Neuronal stem cell (in vitro differentiated cells): ENCODE results near the gene GRAMD2A.

Experiments used
- DNase-seq: peaks from one replicate; pipeline ENCODE4 v3.0.0-alpha.2; 2013; ENCODE audit warnings: low spot score
- H2AFZ ChIP-seq: one replicate; pipeline ENCODE4 v1.6.1; 2013; ENCODE audit warnings: mild to moderate bottlenecking, low read length, inconsistent platforms
- H2AK5ac ChIP-seq: 2 replicates; pipeline ENCODE4 v1.6.1; 2013; ENCODE audit warnings: low read depth, mild to moderate bottlenecking, inconsistent platforms, low read length, moderate library complexity, mixed read lengths
- H2BK120ac ChIP-seq: 2 replicates; pipeline ENCODE4 v1.6.1; 2013; ENCODE audit warnings: low read depth, mild to moderate bottlenecking, inconsistent platforms, low read length, moderate library complexity, mixed read lengths
- H2BK12ac ChIP-seq: one replicate; pipeline ENCODE4 v1.6.1; 2013; ENCODE audit warnings: low read length, inconsistent platforms
- H2BK15ac ChIP-seq: 2 replicates; pipeline ENCODE4 v1.6.1; 2013; ENCODE audit warnings: mild to moderate bottlenecking, low read length, inconsistent platforms, mixed read lengths
- H2BK5ac ChIP-seq: one replicate; pipeline ENCODE4 v1.6.1; 2013; ENCODE audit warnings: inconsistent platforms, mild to moderate bottlenecking, low read length, moderate library complexity
- H3K14ac ChIP-seq: one replicate; pipeline ENCODE4 v1.6.1; 2013; ENCODE audit warnings: low read length, inconsistent platforms
- H3K18ac ChIP-seq: 2 replicates; pipeline ENCODE4 v1.6.1; 2013; ENCODE audit warnings: low read length, inconsistent platforms
- H3K23ac ChIP-seq: 2 replicates; pipeline ENCODE4 v1.6.1; 2013; ENCODE audit warnings: low read depth, mild to moderate bottlenecking, mixed read lengths, low read length, inconsistent platforms; ENCODE audit not compliant: poor library complexity
- H3K27ac ChIP-seq: replicated peaks from 3 replicates; pipeline ENCODE4 v1.5.1; 2013; ENCODE audit warnings: low read length, inconsistent platforms
- H3K27me3 ChIP-seq, 3 experiments: 2 replicates each; pipeline ENCODE4 v1.6.1; 2013; ENCODE audit warnings: low read length in 3 of 3, mild to moderate bottlenecking in 2 of 3, inconsistent platforms in 1 of 3, low read depth in 1 of 3, mixed read lengths in 1 of 3, moderate library complexity in 1 of 3; ENCODE audit not compliant: control insufficient read depth in 3 of 3, insufficient read depth in 3 of 3
- H3K36me3 ChIP-seq, 2 donors: replicated peaks in 1 of 2; 2 replicates each; pipeline ENCODE4 v1.6.1; 2013; ENCODE audit warnings: low read length in 2 of 2; ENCODE audit not compliant: control insufficient read depth in 2 of 2, insufficient read depth in 2 of 2
- H3K4ac ChIP-seq: 2 replicates; pipeline ENCODE4 v1.6.1; 2013; ENCODE audit warnings: inconsistent platforms, mild to moderate bottlenecking, low read length, moderate library complexity
- H3K4me1 ChIP-seq, 2 donors: 1 replicate in 1 of 2; 2 replicates in 1 of 2; pipeline ENCODE4 v1.6.1; 2013; ENCODE audit warnings: low read length in 2 of 2, low read depth in 1 of 2; ENCODE audit not compliant: control insufficient read depth in 2 of 2, insufficient read depth in 1 of 2
- H3K4me2 ChIP-seq: one replicate; pipeline ENCODE4 v1.6.1; 2013; ENCODE audit warnings: mild to moderate bottlenecking, low read length, inconsistent platforms; ENCODE audit not compliant: insufficient read depth, poor library complexity, severe bottlenecking
- H3K4me3 ChIP-seq, 2 donors: 2 replicates each; pipeline ENCODE4 v1.5.1; 2013; ENCODE audit warnings: low read length in 2 of 2, mild to moderate bottlenecking in 2 of 2, inconsistent platforms in 1 of 2, moderate library complexity in 1 of 2
- H3K79me1 ChIP-seq: one replicate; pipeline ENCODE4 v1.6.1; 2013; ENCODE audit warnings: low read depth, mild to moderate bottlenecking, inconsistent platforms, low read length, moderate library complexity
- H3K9ac ChIP-seq: one replicate; pipeline ENCODE4 v1.6.1; 2013; ENCODE audit warnings: mild to moderate bottlenecking, low read depth, low read length, inconsistent platforms; ENCODE audit not compliant: poor library complexity
- H3K9me3 ChIP-seq, 2 donors: replicated peaks in 1 of 2; 2 replicates each; pipeline versions ENCODE3 to v1.6.1; 2013; ENCODE audit warnings: low read length in 2 of 2, mild to moderate bottlenecking in 2 of 2, inconsistent platforms in 1 of 2, low read depth in 1 of 2, mixed read lengths in 1 of 2, moderate library complexity in 1 of 2; ENCODE audit not compliant: control insufficient read depth in 2 of 2, insufficient read depth in 1 of 2
- H4K8ac ChIP-seq: one replicate; pipeline ENCODE4 v1.6.1; 2013; ENCODE audit warnings: low read depth, mild to moderate bottlenecking, inconsistent platforms, low read length, moderate library complexity
- H4K91ac ChIP-seq: one replicate; pipeline ENCODE4 v1.6.1; 2013; ENCODE audit warnings: low read length, low read depth, mild to moderate bottlenecking, inconsistent platforms; ENCODE audit not compliant: poor library complexity
- WGBS, 2 donors: extraction: QIAGEN DNeasy Blood & Tissue Kit; methylation state at CpG; one replicate each; pipeline ENCODE4 v1.1.7; 2013; ENCODE audit warnings: missing lambda C conversion rate in 2 of 2, mixed read lengths in 1 of 2; ENCODE audit not compliant: insufficient read length in 2 of 2, insufficient replicate concordance in 1 of 2; ENCODE audit errors: extremely low coverage in 2 of 2; 5-methylcytosine and 5-hydroxymethylcytosine counted together

GRAMD2A gene

DNA sequence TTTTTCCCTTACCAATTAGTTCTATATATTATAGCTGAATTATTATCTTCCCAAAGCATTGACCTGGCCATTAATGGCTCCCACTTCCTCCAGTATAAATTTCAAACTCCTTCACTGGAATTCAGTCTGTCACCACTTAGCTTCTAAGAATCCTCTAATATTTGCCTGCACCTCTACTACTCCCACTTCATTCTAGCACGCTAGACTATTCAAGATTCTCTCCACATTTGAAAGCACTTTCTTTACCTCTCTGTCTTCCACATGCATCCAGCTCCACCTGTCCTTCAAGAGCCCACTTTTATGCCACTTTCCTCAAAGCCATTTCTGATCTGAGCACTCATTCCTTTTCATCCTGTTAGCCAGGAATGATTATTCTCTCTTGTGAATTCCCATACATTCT is 64.4 kb downstream of the GRAMD2A start:
- Histone ChIP-seq H2BK5ac (no peak overlapping the region), H2AFZ (no peak overlapping the region), H3K9me3 (no peaks in the 10 kb centered on the region), H3K27ac (no peak overlapping the region), H4K91ac (no peak overlapping the region), H3K4me2 (no peak overlapping the region), H3K23ac (no peak overlapping the region), H3K4ac (no peak overlapping the region), H3K9ac (no peak overlapping the region), H2BK15ac (no peak overlapping the region), H2BK120ac (no peak overlapping the region), H3K36me3 (no peaks in the 10 kb centered on the region), H3K4me1 (no peaks in the 10 kb centered on the region), H3K18ac (no peak overlapping the region), H3K4me3 (no peak overlapping the region), H3K14ac (no peak overlapping the region), H4K8ac (no peak overlapping the region), H2BK12ac (no peak overlapping the region), H3K27me3 (no peaks in the 10 kb centered on the region), H2AK5ac (no peak overlapping the region), H3K79me1 (no peaks in the 10 kb centered on the region)
- no CpG with 5 or more reads among the region's 1 CpG for WGBS, 2 donors
- no peak for DNase-seq

- no peaks in the 10 kb centered on the region for H3K36me3 ChIP-seq
- no peak overlapping the region for H2BK15ac ChIP-seq
- no peaks in the 10 kb centered on the region for H3K9me3 ChIP-seq
- no peaks in the 10 kb centered on the region for H3K4me1 ChIP-seq
- H2AK5ac ChIP-seq, result no peak overlapping the region
- H2BK5ac ChIP-seq, result no peak overlapping the region
- no peak overlapping the region for H3K4ac ChIP-seq
- no peaks in the 10 kb centered on the region for H3K27me3 ChIP-seq
- no peak overlapping the region for H3K9ac ChIP-seq
- no peak overlapping the region for H3K14ac ChIP-seq
- no peaks in the 10 kb centered on the region for H3K79me1 ChIP-seq
- H3K27ac ChIP-seq, result no peak overlapping the region
- no peak overlapping the region for H4K91ac ChIP-seq
- H2AFZ ChIP-seq, result no peak overlapping the region
- no peak for DNase-seq
- H3K4me2 ChIP-seq, result no peak overlapping the region
- no peak overlapping the region for H3K18ac ChIP-seq
- H2BK12ac ChIP-seq, result no peak overlapping the region
- no CpG with 5 or more reads among the region's 3 CpGs for WGBS, 2 donors
- no peak overlapping the region for H3K4me3 ChIP-seq
- no peak overlapping the region for H4K8ac ChIP-seq
- H2BK120ac ChIP-seq, result no peak overlapping the region
- no peak overlapping the region for H3K23ac ChIP-seq
Observed at GRCh38 chr15:72131922-72132321, 65.7 kb downstream of the GRAMD2A start.

DNA sequence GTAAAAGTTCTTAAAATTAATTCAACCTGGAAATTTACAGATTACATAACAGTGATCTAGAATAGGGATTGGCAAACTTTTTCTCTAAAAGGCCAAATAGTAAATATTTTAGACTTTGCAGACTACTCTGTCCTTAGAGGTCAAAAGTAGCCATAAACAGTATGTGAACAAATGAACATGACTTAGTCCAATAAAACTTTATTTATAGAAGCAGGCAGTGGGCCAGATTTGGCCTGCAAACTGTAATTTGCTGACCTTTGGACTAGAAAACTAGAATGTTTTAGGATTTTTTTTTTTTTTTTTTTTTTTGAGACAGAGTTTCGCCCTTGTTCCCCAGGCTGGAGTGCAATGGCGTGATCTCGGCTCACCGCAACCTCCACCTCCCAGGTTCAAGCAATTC is 67.3 kb downstream of the GRAMD2A start:
- no peak overlapping the region for H2AFZ ChIP-seq
- H3K9ac ChIP-seq, result no peak overlapping the region
- WGBS, 2 donors, result no CpG with 5 or more reads among the region's 4 CpGs
- no peak overlapping the region for H2BK12ac ChIP-seq
- no peak overlapping the region for H3K4ac ChIP-seq
- H3K4me3 ChIP-seq, result no peak overlapping the region
- no peaks in the 10 kb centered on the region for H3K36me3 ChIP-seq
- no peaks in the 10 kb centered on the region for H3K9me3 ChIP-seq
- no peak overlapping the region for H3K27ac ChIP-seq
- no peak overlapping the region for H4K8ac ChIP-seq
- H4K91ac ChIP-seq, result no peak overlapping the region
- H3K4me2 ChIP-seq, result no peak overlapping the region
- H3K14ac ChIP-seq, result no peak overlapping the region
- no peak for DNase-seq
- no peaks in the 10 kb centered on the region for H3K27me3 ChIP-seq
- H2BK120ac ChIP-seq, result no peak overlapping the region
- H3K79me1 ChIP-seq, result no peaks in the 10 kb centered on the region
- no peaks in the 10 kb centered on the region for H3K4me1 ChIP-seq
- H2AK5ac ChIP-seq, result no peak overlapping the region
- no peak overlapping the region for H3K23ac ChIP-seq
- no peak overlapping the region for H2BK5ac ChIP-seq
- no peak overlapping the region for H2BK15ac ChIP-seq
- H3K18ac ChIP-seq, result no peak overlapping the region

GRCh38 chr15:72128359-72128758 is 69.2 kb downstream of the GRAMD2A start:
- no peak overlapping the region for H3K9ac ChIP-seq
- no peaks in the 10 kb centered on the region for H3K36me3 ChIP-seq
- H3K14ac ChIP-seq, result no peak overlapping the region
- no peak overlapping the region for H2BK12ac ChIP-seq
- H3K27ac ChIP-seq, result no peak overlapping the region
- no peak overlapping the region for H2BK15ac ChIP-seq
- H3K4me3 ChIP-seq, result no peak overlapping the region
- no peak overlapping the region for H3K18ac ChIP-seq
- H2AFZ ChIP-seq, result no peak overlapping the region
- no peak overlapping the region for H3K23ac ChIP-seq
- H4K8ac ChIP-seq, result no peak overlapping the region
- no peaks in the 10 kb centered on the region for H3K27me3 ChIP-seq
- H3K4me2 ChIP-seq, result no peak overlapping the region
- H2BK120ac ChIP-seq, result no peak overlapping the region
- H3K9me3 ChIP-seq, result no peaks in the 10 kb centered on the region
- H3K4me1 ChIP-seq, result no peaks in the 10 kb centered on the region
- no peak overlapping the region for H2BK5ac ChIP-seq
- no peaks in the 10 kb centered on the region for H3K79me1 ChIP-seq
- H3K4ac ChIP-seq, result no peak overlapping the region
- H4K91ac ChIP-seq, result no peak overlapping the region
- DNase-seq, result no peak
- no peak overlapping the region for H2AK5ac ChIP-seq
